Esophagus muscularis mucosa (tissue), 4 donors: ENCODE results near the gene INPP1.
"Not testable (repeated sequence)": the region's sequence is repeated elsewhere in the genome, so short reads cannot be mapped to it uniquely, and the experiment has no call there.

Source experiments
- EP300 ChIP-seq: sonication (generic); formaldehyde crosslinking; IDR thresholded peaks from one replicate; pipeline ENCODE4 v1.6.1; 2017; ENCODE audit warnings: antibody characterized with exemption
- POLR2A ChIP-seq: fragments of 450-650 bp; IDR thresholded peaks from one replicate; pipeline ENCODE4 v1.6.1; 2017; ENCODE audit warnings: antibody characterized with exemption, moderate library complexity, mild to moderate bottlenecking, low read depth
- POLR2AphosphoS5 ChIP-seq, 2 donors: sonication (generic); formaldehyde crosslinking; IDR thresholded peaks; one replicate each; pipeline ENCODE4 v1.6.1; 2017; ENCODE audit warnings: antibody characterized with exemption in 2 of 2
- TF ChIP-seq, protein P1 (sequence below), 3 experiments: fragments of 200-600 bp in 2 of 3; fragments of 450-650 bp in 1 of 3; sonication (generic) in 2 of 3; IDR thresholded peaks; one replicate each; pipeline ENCODE4 v1.5.1; 2017 to 2019; ENCODE audit warnings: antibody characterized with exemption in 3 of 3, mild to moderate bottlenecking in 2 of 3, moderate library complexity in 1 of 3

DNA sequence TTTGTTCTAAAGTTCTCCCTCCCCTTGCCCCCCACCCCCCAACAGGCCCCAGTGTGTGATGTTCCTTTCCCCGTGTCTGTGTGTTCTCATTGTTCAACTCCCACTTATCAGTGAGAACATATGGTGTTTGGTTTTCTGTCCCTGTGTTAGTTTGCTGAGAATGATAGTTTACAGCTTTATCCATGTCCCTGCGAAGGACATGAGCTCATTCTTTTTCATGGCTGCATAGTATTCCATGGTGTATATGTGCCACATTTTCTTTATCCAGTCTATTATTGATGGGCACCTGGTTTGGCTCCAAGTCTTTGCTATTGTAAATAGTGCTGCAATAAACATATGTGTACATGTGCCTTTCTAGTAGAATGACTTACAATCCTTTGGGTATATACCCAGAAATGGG lies 45.5 kb upstream of the INPP1 start:
- TF ChIP-seq, protein P1, sequence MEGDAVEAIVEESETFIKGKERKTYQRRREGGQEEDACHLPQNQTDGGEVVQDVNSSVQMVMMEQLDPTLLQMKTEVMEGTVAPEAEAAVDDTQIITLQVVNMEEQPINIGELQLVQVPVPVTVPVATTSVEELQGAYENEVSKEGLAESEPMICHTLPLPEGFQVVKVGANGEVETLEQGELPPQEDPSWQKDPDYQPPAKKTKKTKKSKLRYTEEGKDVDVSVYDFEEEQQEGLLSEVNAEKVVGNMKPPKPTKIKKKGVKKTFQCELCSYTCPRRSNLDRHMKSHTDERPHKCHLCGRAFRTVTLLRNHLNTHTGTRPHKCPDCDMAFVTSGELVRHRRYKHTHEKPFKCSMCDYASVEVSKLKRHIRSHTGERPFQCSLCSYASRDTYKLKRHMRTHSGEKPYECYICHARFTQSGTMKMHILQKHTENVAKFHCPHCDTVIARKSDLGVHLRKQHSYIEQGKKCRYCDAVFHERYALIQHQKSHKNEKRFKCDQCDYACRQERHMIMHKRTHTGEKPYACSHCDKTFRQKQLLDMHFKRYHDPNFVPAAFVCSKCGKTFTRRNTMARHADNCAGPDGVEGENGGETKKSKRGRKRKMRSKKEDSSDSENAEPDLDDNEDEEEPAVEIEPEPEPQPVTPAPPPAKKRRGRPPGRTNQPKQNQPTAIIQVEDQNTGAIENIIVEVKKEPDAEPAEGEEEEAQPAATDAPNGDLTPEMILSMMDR (IDR thresholded peaks at IDR 0.05): not testable (repeated sequence)
- not testable (repeated sequence) for TF ChIP-seq POLR2AphosphoS5 (IDR thresholded peaks at IDR 0.05); EP300; POLR2A
